Kidney capillary endothelial cell (primary cell): ENCODE results near the gene PHF14.

Experiments
- DNase-seq: peaks from one replicate; pipeline ENCODE4 v3.0.0-alpha.2; 2018; ENCODE audit warnings: low spot score

PHF14 gene

DNA sequence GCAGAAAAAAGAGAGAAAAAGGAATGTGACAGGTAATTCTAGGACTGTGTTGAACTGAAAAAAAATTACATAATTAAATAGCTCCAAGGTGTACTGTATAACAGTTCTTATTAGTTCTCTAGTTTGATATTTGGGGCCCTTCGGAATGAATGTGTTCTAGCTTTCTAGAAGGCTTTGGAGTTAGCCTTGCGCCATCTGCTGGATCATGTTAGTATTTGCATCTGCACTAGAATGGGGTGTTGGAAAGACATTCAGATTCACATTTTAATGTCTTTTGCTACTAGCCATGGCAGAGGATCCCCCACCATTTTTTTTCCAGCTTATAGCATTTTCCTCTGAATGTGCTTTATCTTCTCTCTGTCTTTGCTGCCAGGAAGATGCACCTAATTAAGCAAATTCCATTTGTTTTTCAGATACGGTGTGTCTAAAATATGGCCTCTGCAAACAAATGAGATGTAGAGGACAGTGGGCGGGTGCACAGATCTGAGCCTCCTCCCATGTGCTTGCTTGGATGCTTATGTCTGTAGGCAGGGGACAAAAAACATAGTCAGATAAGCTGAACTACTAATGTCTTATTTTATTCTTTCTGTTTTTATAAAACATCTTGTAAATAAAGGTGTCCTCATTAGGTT is 238.5 kb downstream of the PHF14 start:
- peak; percentile 71 for DNase-seq

DNA sequence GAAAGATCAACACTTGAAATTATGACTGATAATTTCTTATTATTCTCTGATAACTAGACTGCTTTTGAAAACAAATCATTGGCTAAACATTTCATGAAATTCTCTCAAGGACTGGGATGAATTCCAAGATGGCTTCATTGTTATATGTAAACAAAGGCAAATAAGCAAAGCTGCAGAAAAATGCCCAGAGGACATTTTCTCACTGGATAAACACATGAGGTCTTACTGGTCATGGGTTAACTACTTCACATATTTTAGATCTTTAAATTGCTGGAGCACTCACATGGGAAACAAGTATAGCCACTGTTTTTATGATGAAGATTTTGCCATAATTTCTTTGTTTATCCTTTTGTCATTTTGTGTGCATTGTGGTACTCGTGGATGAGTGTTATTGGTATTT is 239.1 kb downstream of the PHF14 start:
- DNase-seq: no peak

DNA sequence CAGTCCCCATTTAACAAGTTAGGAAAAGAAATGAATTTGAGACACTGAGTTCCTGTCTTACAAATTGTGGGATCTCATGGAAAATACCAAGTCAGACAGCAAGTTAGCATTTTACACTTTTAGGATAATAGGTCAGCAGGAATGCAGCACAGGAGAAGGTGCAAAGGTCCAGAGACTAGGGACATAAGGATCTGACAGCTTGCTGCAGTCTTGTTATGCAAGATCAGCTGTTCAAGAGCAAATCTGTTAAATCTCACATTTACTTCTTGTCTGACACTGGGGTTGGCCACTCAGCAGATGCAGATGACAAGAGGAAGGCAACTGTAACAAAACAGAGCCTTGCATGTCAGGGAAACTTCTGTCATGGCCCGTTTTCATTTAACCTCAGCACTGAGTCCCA is 239.6 kb downstream of the PHF14 start:
- no peak for DNase-seq

DNA sequence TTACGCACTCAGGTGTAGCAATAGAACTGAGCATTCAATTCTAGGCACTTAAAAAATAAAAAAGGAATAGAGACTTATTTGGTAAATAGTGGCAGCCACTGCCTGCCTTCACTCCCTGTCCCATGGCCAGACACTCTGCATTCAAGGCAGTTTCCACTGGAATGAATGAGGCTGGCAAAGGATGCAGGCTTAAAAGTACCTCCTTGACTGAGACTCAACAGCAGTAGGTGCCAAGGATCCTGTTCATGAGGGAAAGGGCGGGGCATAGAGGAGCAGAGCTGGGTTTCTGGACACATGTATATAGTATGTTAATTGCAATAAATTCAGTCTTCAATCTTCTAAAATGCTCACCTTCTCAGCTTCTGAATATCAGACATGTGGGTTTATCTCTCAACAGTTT is 242.6 kb downstream of the PHF14 start:
- no peak for DNase-seq

DNA sequence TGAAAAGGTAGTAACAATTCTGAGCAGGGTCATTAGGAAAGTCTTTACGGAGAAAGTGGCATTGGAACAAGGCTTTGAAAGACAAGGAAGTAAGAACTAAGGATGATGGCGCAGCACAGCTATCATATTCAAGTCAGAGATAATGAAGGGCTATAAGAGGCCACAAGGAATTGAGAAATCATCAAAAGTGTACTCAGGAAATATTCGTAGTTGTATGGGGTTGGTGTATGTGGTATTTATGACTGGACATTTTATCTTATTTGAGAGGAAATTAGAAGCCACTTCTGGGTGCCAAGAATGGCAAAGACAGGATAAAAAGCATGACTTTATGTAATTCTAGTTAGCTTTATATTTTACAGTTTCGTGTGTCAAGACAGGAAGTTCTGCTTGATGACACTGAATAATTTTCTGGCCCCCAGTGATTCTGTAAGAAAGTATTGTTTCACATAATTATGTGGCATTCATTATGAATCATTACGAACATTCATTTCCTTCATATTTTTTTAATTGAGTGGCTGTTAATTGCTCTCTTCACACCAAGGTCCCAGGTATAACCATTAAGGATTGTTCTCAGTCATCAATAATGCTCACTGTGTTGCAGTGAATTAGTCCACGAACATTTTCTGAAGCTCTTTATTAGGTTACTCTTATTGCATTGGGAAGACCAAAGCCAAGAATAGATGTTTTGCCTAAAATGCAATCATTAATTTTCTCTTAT is 244.3 kb downstream of the PHF14 start:
- DNase-seq: no peak
